Neural progenitor cell (in vitro differentiated cells): ENCODE results near the gene GRID1. TPM values are rescaled to one million over a fixed set of nuclear protein-coding genes. Genes with fewer than 3 reads are reported as not detected.

Source experiments
- DNase-seq: peaks from one replicate; pipeline ENCODE4 v3.0.0-alpha.2; 2016; ENCODE audit warnings: low spot score
- H2AFZ ChIP-seq: fragments of 200-600 bp; sonication (generic); replicated peaks from 2 replicates; pipeline ENCODE4 v1.6.1; 2016; ENCODE audit warnings: antibody characterized with exemption
- H3F3A ChIP-seq: fragments of 200-600 bp; sonication (generic); 2 replicates; pipeline ENCODE4 v1.6.1; 2016; ENCODE audit warnings: antibody characterized with exemption, low read depth
- H3K27ac ChIP-seq: fragments of 200-600 bp; sonication (generic); 2 replicates; pipeline ENCODE4 v1.5.1; 2016; ENCODE audit warnings: mild to moderate bottlenecking
- H3K27me3 ChIP-seq: fragments of 200-600 bp; sonication (generic); 2 replicates; pipeline ENCODE4 v1.6.1; 2016; ENCODE audit warnings: mild to moderate bottlenecking, moderate library complexity
- H3K36me3 ChIP-seq: fragments of 200-600 bp; sonication (generic); 2 replicates; pipeline ENCODE4 v1.5.1; 2016
- H3K4me1 ChIP-seq: fragments of 200-600 bp; sonication (generic); 2 replicates; pipeline ENCODE4 v1.6.1; 2016; ENCODE audit warnings: mixed run types
- H3K4me2 ChIP-seq: fragments of 200-600 bp; sonication (generic); 2 replicates; pipeline ENCODE4 v1.6.1; 2016
- H3K4me3 ChIP-seq: fragments of 200-600 bp; sonication (generic); 2 replicates; pipeline ENCODE4 v1.5.1; 2016
- H3K79me2 ChIP-seq: fragments of 200-600 bp; sonication (generic); 2 replicates; pipeline ENCODE4 v1.6.1; 2016; ENCODE audit warnings: low read depth
- H3K9ac ChIP-seq: fragments of 200-600 bp; sonication (generic); 2 replicates; pipeline ENCODE4 v1.6.1; 2016
- H3K9me3 ChIP-seq: fragments of 200-600 bp; sonication (generic); 2 replicates; pipeline ENCODE4 v1.5.1; 2016; ENCODE audit warnings: low read depth
- H4K20me1 ChIP-seq: fragments of 200-600 bp; sonication (generic); 2 replicates; pipeline ENCODE4 v1.6.1; 2016; ENCODE audit warnings: low read depth
- H3K27ac Mint-ChIP-seq: 3 replicates; pipeline ENCODE4 v1.8.0; 2021; ENCODE audit warnings: mixed read lengths
- H3K27me3 Mint-ChIP-seq: 2 replicates; pipeline ENCODE4 v1.8.0; 2022; ENCODE audit warnings: low read depth, mild to moderate bottlenecking, inconsistent platforms, moderate library complexity, mixed read lengths; ENCODE audit not compliant: insufficient read depth
- H3K36me3 Mint-ChIP-seq: 3 replicates; pipeline ENCODE4 v1.8.0; 2021; ENCODE audit warnings: mixed read lengths
- H3K4me1 Mint-ChIP-seq: 3 replicates; pipeline ENCODE4 v1.8.0; 2021; ENCODE audit warnings: mixed read lengths
- H3K4me3 Mint-ChIP-seq: 3 replicates; pipeline ENCODE4 v1.8.0; 2021; ENCODE audit warnings: mild to moderate bottlenecking, moderate library complexity, mixed read lengths
- H3K9me3 Mint-ChIP-seq: 3 replicates; pipeline ENCODE4 v1.8.0; 2020; ENCODE audit warnings: mixed read lengths
- EZH2 ChIP-seq: fragments of 200-600 bp; sonication (generic); IDR thresholded peaks from 2 replicates; pipeline ENCODE4 v1.6.1; 2017; ENCODE audit warnings: antibody characterized with exemption, mild to moderate bottlenecking, moderate library complexity
- EZH2phosphoT487 ChIP-seq: fragments of 200-600 bp; sonication (generic); IDR thresholded peaks from 2 replicates; pipeline ENCODE4 v1.6.1; 2017; ENCODE audit warnings: antibody characterized with exemption
- total RNA-seq: library from RNA; depleted of rRNA; stranded (reverse); fragments of >200 nt; gene quantifications from 2 replicates; pipeline ENCODE4 v1.2.3, GENCODE V29; 2015; ENCODE audit warnings: low replicate concordance
- TF ChIP-seq, protein P1 (sequence below): fragments of 200-600 bp; sonication (generic); IDR thresholded peaks from 2 replicates; pipeline ENCODE4 v1.5.1; 2017; ENCODE audit warnings: antibody characterized with exemption, mild to moderate bottlenecking

Gene GRID1
- total RNA-seq, 1 donor from 2014 or later, result not detected

DNA sequence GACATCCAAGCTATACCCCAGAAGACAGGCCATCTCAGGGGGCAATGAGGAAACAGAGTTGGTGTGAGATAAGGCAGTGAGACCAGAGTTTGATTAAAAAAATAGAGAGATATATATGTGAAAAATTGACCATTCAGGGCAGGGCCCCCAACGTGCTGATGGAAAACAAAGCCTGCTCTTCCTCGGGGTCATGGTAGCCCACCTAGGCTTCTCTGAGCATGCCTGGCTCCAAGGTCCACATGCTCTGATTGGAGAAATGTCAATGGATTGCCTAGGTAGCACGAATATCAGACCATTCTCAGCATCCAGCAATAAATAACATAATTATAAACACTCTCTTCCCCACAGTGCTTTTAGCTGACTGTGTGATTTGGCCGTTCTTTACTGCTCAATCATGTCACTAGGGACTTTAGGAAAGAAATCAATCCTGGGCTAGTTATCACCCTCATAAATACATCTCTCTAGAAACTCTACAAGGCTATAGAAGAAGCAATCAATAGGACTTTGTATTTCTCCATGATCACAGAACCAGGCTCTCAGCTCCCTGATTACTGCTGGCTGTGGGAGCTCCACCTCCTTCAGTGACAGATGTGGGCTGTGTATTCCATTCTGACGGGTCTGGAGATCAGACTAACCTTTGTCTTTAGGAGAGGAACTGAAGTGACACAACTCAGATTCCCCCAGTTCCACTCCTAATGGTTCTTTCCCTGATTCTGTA lies 766.4 kb downstream of the GRID1 start:
- no peaks in the 10 kb centered on the region for H3K36me3 ChIP-seq
- TF ChIP-seq, protein P1, sequence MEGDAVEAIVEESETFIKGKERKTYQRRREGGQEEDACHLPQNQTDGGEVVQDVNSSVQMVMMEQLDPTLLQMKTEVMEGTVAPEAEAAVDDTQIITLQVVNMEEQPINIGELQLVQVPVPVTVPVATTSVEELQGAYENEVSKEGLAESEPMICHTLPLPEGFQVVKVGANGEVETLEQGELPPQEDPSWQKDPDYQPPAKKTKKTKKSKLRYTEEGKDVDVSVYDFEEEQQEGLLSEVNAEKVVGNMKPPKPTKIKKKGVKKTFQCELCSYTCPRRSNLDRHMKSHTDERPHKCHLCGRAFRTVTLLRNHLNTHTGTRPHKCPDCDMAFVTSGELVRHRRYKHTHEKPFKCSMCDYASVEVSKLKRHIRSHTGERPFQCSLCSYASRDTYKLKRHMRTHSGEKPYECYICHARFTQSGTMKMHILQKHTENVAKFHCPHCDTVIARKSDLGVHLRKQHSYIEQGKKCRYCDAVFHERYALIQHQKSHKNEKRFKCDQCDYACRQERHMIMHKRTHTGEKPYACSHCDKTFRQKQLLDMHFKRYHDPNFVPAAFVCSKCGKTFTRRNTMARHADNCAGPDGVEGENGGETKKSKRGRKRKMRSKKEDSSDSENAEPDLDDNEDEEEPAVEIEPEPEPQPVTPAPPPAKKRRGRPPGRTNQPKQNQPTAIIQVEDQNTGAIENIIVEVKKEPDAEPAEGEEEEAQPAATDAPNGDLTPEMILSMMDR, result no peak
- TF ChIP-seq EZH2 (no peak), EZH2phosphoT487 (no peak)
- H3K27ac ChIP-seq, result no peak overlapping the region
- Mint-ChIP-seq H3K9me3 (peaks cover 3% of the 10 kb centered on the region), H3K27ac (no peak overlapping the region), H3K4me1 (peaks cover 8% of the 10 kb centered on the region), H3K4me3 (no peak overlapping the region), H3K36me3 (no peaks in the 10 kb centered on the region), H3K27me3 (peaks cover 6% of the 10 kb centered on the region)
- H4K20me1 ChIP-seq, result no peaks in the 10 kb centered on the region
- H2AFZ ChIP-seq, result no peak overlapping the region
- peaks cover 7% of the 10 kb centered on the region for H3K4me1 ChIP-seq
- H3K27me3 ChIP-seq, result no peaks in the 10 kb centered on the region
- H3K4me3 ChIP-seq, result no peak overlapping the region
- no peaks in the 10 kb centered on the region for H3F3A ChIP-seq
- no peak overlapping the region for H3K4me2 ChIP-seq
- H3K9me3 ChIP-seq, result no peaks in the 10 kb centered on the region
- H3K79me2 ChIP-seq, result no peaks in the 10 kb centered on the region
- H3K9ac ChIP-seq, result no peak overlapping the region
- no peak for DNase-seq

DNA sequence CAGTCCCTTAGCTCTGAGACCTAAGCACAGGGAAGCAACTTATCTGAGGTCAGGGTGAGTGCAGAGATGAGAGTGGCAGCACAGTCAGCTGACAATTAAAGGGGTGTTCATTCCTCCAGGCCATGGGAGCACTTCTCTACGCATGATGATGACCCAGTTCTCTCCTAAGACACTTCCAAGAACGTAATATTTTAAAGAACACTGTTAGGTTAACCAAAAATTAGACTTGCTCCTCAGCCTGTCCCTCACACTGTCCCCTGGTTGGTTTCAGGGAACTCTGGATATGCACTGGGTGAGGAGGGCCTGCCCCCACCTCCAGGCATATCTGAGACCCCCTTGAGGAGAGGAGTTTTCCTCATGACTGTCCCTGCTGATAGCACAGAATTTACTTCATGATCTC lies 767.5 kb downstream of the GRID1 start:
- Histone ChIP-seq H3K27me3 (no peaks in the 10 kb centered on the region), H3K36me3 (no peaks in the 10 kb centered on the region), H3K4me2 (no peak overlapping the region), H2AFZ (no peak overlapping the region), H3K27ac (no peak overlapping the region), H3K79me2 (no peaks in the 10 kb centered on the region), H4K20me1 (no peaks in the 10 kb centered on the region), H3K4me3 (no peak overlapping the region), H3F3A (no peaks in the 10 kb centered on the region), H3K9me3 (no peaks in the 10 kb centered on the region), H3K4me1 (peaks cover 7% of the 10 kb centered on the region), H3K9ac (no peak overlapping the region)
- Mint-ChIP-seq H3K4me1 (peaks cover 8% of the 10 kb centered on the region), H3K27me3 (peaks cover 7% of the 10 kb centered on the region), H3K9me3 (peaks cover 3% of the 10 kb centered on the region), H3K4me3 (no peak overlapping the region), H3K36me3 (no peaks in the 10 kb centered on the region), H3K27ac (no peak overlapping the region)
- no peak for DNase-seq
- TF ChIP-seq EZH2phosphoT487, result no peak
- TF ChIP-seq, protein P1, result no peak
- TF ChIP-seq EZH2, result no peak

DNA sequence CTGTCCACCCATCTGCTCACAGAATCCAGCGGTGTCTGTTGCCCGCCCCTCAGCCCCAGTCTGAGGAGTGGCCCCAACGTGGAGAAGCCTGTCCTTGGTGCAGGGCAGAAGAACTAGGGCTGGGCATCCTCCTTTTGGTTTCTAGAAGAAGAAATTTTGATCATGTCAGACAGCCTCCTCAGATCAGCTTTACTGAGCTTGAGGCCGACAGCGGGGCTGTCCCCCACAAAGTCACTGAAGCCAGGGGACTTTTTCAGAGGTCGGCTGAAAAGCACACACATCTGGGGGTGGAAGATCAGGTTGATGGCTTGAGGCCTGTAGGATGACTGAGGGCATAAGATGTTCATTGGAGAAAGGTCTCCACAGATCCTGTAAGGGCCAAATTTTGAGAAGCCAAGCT lies 767.9 kb downstream of the GRID1 start:
- no peak for DNase-seq
- Mint-ChIP-seq H3K4me1 (peaks cover 8% of the 10 kb centered on the region), H3K36me3 (no peaks in the 10 kb centered on the region), H3K4me3 (no peak overlapping the region), H3K27ac (no peak overlapping the region), H3K9me3 (peaks cover 3% of the 10 kb centered on the region), H3K27me3 (peaks cover 7% of the 10 kb centered on the region)
- Histone ChIP-seq H3K27me3 (no peaks in the 10 kb centered on the region), H4K20me1 (no peaks in the 10 kb centered on the region), H3K27ac (no peak overlapping the region), H3F3A (no peaks in the 10 kb centered on the region), H3K4me2 (no peak overlapping the region), H3K9ac (no peak overlapping the region), H3K4me1 (peaks cover 7% of the 10 kb centered on the region), H3K36me3 (no peaks in the 10 kb centered on the region), H3K4me3 (no peak overlapping the region), H3K9me3 (no peaks in the 10 kb centered on the region), H2AFZ (no peak overlapping the region), H3K79me2 (no peaks in the 10 kb centered on the region)
- TF ChIP-seq EZH2 (no peak), EZH2phosphoT487 (no peak)
- TF ChIP-seq, protein P1, result no peak
